Fibroblast of mammary gland (primary cell): Measurements from ENCODE around the gene MYH14.

ENCODE experiments used
- DNase-seq: peaks from one replicate; pipeline ENCODE4 v3.0.0-alpha.2; 2010; ENCODE audit warnings: low read depth
- H3K4me3 ChIP-seq: 2 replicates; pipeline ENCODE4 v1.5.1; 2011; ENCODE audit warnings: low read depth, mild to moderate bottlenecking, low read length, moderate library complexity; ENCODE audit not compliant: control insufficient read depth
- CTCF ChIP-seq: conservative IDR thresholded peaks from 2 replicates; pipeline ENCODE4 v1.5.1; 2011; ENCODE audit warnings: low read depth, low read length, inconsistent platforms; ENCODE audit not compliant: control insufficient read depth, insufficient read depth

Gene MYH14

GRCh38 chr19:50207730-50208129 lies 4.3 kb downstream of the MYH14 start:
- no peak overlapping the region for H3K4me3 ChIP-seq
- no peak for DNase-seq
- TF ChIP-seq CTCF = no peak

- no peak for TF ChIP-seq CTCF
- DNase-seq = no peak
- no peak overlapping the region for H3K4me3 ChIP-seq
Measured at GRCh38 chr19:50209131-50209530, 5.7 kb downstream of the MYH14 start.

GRCh38 chr19:50210425-50210824 lies 7.0 kb downstream of the MYH14 start:
- no peak for DNase-seq
- H3K4me3 ChIP-seq = no peak overlapping the region
- TF ChIP-seq CTCF = no peak

GRCh38 chr19:50213925-50214324 lies 10.5 kb downstream of the MYH14 start:
- DNase-seq = no peak
- no peak for TF ChIP-seq CTCF
- no peak overlapping the region for H3K4me3 ChIP-seq

GRCh38 chr19:50214699-50215543 lies 11.5 kb downstream of the MYH14 start:
- no peak for TF ChIP-seq CTCF
- no peak for DNase-seq
- no peak overlapping the region for H3K4me3 ChIP-seq

GRCh38 chr19:50215820-50216219 lies 12.4 kb downstream of the MYH14 start:
- no peak for TF ChIP-seq CTCF
- no peak overlapping the region for H3K4me3 ChIP-seq
- DNase-seq = no peak
